Heart left ventricle (tissue), 13 donors: Measurements from ENCODE around the gene SLC22A7.

Source experiments
- POLR2A ChIP-seq, 2 donors: fragments of 450-650 bp; IDR thresholded peaks; one replicate each; pipeline ENCODE4 v1.6.1; 2017; ENCODE audit warnings: antibody characterized with exemption in 2 of 2, mild to moderate bottlenecking in 2 of 2, moderate library complexity in 2 of 2
- TF ChIP-seq, protein P1 (sequence below), 12 donors: fragments of 200-600 bp; sonication (generic) in 4 of 12; IDR thresholded peaks; one replicate each; pipeline versions ENCODE4 v1.5.0 to v1.8.0; 2018 to 2022; ENCODE audit warnings: antibody characterized with exemption in 12 of 12, mild to moderate bottlenecking in 5 of 12
- donor health status: ischemic (EF 13 %, LVEDD 7.1; RV severe dilation, severe dysfunction).
- donor health status: DM: no; HTN: yes; CAD: no.
- donor health status: DM: no; HTN: no; CAD: no.
- donor health status: ischemic (EF 25% LVEDD 6.9; RV normal size, moderate dysfunction).
- donor health status: ischemic (EF 25% LVEDD 5.7; RV mildly dilated, moderate dysfunction).
- donor health status: ischemic (EF 35%, LVEDD 5.7; RV mildly dilated, moderate dysfunction).
- donor health status: nonischemic (EF 11% LVEDD 7.7; RV severe dilation, severe dysfunction).
- donor health status: DM: yes; HTN: yes; CAD: no.
- donor health status: PGD.
- donor health status: ischemic (EF 29% LVEDD 5.4; RV normal size, mild dysfunction).
- donor health status: nonischemic (EF 23%, LVEDD 6.1; RV moderate dilation, normal function).

DNA sequence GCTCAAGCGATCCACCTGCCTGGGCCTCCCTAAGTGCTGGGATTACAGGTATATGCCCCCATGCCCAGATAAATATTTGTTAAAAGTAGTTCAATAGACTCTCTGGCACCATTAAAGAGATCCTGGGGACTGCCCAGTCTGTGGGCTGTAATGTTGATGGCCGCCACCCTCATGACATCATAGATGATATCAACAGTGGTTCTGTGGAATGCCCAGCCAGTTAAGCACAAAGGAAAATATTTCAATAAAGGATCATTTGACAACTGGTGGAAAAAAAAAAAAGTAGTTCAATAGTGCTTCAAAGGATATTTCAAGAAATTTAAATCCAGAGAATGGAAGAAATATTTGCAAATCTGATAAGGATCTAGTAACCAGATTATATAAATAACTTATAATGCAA, 12.1 kb downstream of the SLC22A7 start:
- TF ChIP-seq, protein P1, sequence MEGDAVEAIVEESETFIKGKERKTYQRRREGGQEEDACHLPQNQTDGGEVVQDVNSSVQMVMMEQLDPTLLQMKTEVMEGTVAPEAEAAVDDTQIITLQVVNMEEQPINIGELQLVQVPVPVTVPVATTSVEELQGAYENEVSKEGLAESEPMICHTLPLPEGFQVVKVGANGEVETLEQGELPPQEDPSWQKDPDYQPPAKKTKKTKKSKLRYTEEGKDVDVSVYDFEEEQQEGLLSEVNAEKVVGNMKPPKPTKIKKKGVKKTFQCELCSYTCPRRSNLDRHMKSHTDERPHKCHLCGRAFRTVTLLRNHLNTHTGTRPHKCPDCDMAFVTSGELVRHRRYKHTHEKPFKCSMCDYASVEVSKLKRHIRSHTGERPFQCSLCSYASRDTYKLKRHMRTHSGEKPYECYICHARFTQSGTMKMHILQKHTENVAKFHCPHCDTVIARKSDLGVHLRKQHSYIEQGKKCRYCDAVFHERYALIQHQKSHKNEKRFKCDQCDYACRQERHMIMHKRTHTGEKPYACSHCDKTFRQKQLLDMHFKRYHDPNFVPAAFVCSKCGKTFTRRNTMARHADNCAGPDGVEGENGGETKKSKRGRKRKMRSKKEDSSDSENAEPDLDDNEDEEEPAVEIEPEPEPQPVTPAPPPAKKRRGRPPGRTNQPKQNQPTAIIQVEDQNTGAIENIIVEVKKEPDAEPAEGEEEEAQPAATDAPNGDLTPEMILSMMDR (IDR thresholded peaks at IDR 0.05): no peak
- TF ChIP-seq POLR2A (IDR thresholded peaks at IDR 0.05): no peak
